GM12878 (cell line): ENCODE results near the gene AMH. TPM values are rescaled to one million over a fixed set of nuclear protein-coding genes. Genes with fewer than 3 reads are reported as not detected.

ENCODE experiments used
- ASH2L ChIP-seq: fragments of 300-600, 200-600 bp; sonication (generic); IDR thresholded peaks from 2 replicates; pipeline ENCODE4 v1.6.1; 2017; ENCODE audit warnings: low read depth, mild to moderate bottlenecking, borderline replicate concordance
- CBFB ChIP-seq: IDR thresholded peaks from 2 replicates; pipeline ENCODE4 v1.6.1; 2016; ENCODE audit warnings: antibody characterized with exemption, low read depth
- DPF2 ChIP-seq: fragments of 450-650 bp; IDR thresholded peaks from 2 replicates; pipeline ENCODE4 v1.6.1; 2017; ENCODE audit warnings: mild to moderate bottlenecking
- EP300 ChIP-seq, 2 experiments: fragments of 150-350 bp in 1 of 2; IDR thresholded peaks; 2 replicates each; pipeline ENCODE4 v1.6.1; 2011 to 2012; ENCODE audit warnings: low read depth in 2 of 2, low read length in 2 of 2, borderline replicate concordance in 1 of 2, improper control_type of control experiment in 1 of 2, inconsistent platforms in 1 of 2; ENCODE audit not compliant: control insufficient read depth in 1 of 2
- ETV6 ChIP-seq, 2 experiments: fragments of 450-650 bp in 1 of 2; IDR thresholded peaks in 1 of 2; conservative IDR thresholded peaks in 1 of 2; 2 replicates each; pipeline ENCODE4 v1.6.1; 2014; ENCODE audit warnings: antibody characterized with exemption in 1 of 2, borderline replicate concordance in 1 of 2, low read depth in 1 of 2, mild to moderate bottlenecking in 1 of 2, moderate library complexity in 1 of 2
- IKZF1 ChIP-seq: fragments of 450-650 bp; conservative IDR thresholded peaks from 2 replicates; pipeline ENCODE4 v1.6.1; 2017; ENCODE audit warnings: antibody characterized with exemption, mild to moderate bottlenecking
- LARP7 ChIP-seq: fragments of 450-650 bp; IDR thresholded peaks from 2 replicates; pipeline ENCODE4 v1.6.1; 2017; ENCODE audit warnings: mild to moderate bottlenecking
- MAX ChIP-seq: IDR thresholded peaks from 2 replicates; pipeline ENCODE4 v1.6.1; 2012; ENCODE audit warnings: low read depth, low read length, improper control_type of control experiment
- NFIC ChIP-seq: IDR thresholded peaks from 2 replicates; pipeline ENCODE4 v1.6.1; 2012; ENCODE audit warnings: low read depth, mild to moderate bottlenecking, inconsistent platforms, low read length, moderate library complexity
- NFXL1 ChIP-seq: fragments of 450-650 bp; IDR thresholded peaks from 2 replicates; pipeline ENCODE4 v1.6.1; 2017; ENCODE audit warnings: antibody characterized with exemption, mild to moderate bottlenecking, borderline replicate concordance
- NFYB ChIP-seq: IDR thresholded peaks from 2 replicates; pipeline ENCODE4 v1.6.1; 2011; ENCODE audit warnings: low read depth, mild to moderate bottlenecking, low read length, improper control_type of control experiment, moderate library complexity; ENCODE audit not compliant: insufficient read depth
- POLR2AphosphoS2 ChIP-seq: IDR thresholded peaks from 2 replicates; pipeline ENCODE4 v1.6.1; 2011; ENCODE audit warnings: low read depth, mild to moderate bottlenecking, low read length, improper control_type of control experiment, moderate library complexity
- RELA ChIP-seq: fragments of 450-650 bp; IDR thresholded peaks from 2 replicates; pipeline ENCODE4 v1.8.0; 2014; ENCODE audit warnings: borderline replicate concordance; ENCODE audit not compliant: partially characterized antibody
- STAT3 ChIP-seq: IDR thresholded peaks from 2 replicates; pipeline ENCODE4 v1.6.1; 2011; ENCODE audit warnings: low read depth, low read length, improper control_type of control experiment
- SUPT20H ChIP-seq: IDR thresholded peaks from 2 replicates; pipeline ENCODE4 v1.6.1; 2011; ENCODE audit warnings: low read depth, mild to moderate bottlenecking, low read length, moderate library complexity, borderline replicate concordance; ENCODE audit not compliant: control insufficient read depth
- TAF1 ChIP-seq: IDR thresholded peaks from 2 replicates; pipeline ENCODE4 v1.6.1; 2011; ENCODE audit warnings: mild to moderate bottlenecking, low read depth, low read length, borderline replicate concordance
- TARDBP ChIP-seq: IDR thresholded peaks from 2 replicates; pipeline ENCODE4 v1.6.1; 2016; ENCODE audit warnings: borderline replicate concordance
- TBL1XR1 ChIP-seq: IDR thresholded peaks from 2 replicates; pipeline ENCODE4 v1.6.1; 2012; ENCODE audit warnings: low read depth, low read length, improper control_type of control experiment
- WRNIP1 ChIP-seq: IDR thresholded peaks from 2 replicates; pipeline ENCODE4 v1.6.1; 2011; ENCODE audit warnings: low read depth, low read length, improper control_type of control experiment, borderline replicate concordance
- polyA plus RNA-seq, 11 experiments: library from polyadenylated mRNA; depleted of rRNA in 4 of 11; unstranded in 6 of 11; stranded (reverse) in 5 of 11; fragments of >200 nt; fragmentation: Nextera tagmentation in 4 of 11; fragmentation: Illumina TruSeq in 1 of 11; extraction: Ambion mirVana in 4 of 11; extraction: Trizol in 1 of 11; gene quantifications; 1 replicate in 1 of 11; 2 replicates in 10 of 11; pipeline versions ENCODE4 v1.2.1 to v1.2.3, GENCODE V29; 2011 to 2016; ENCODE audit warnings: inconsistent platforms in 2 of 11, missing spikeins in 2 of 11, low read depth in 1 of 11
- total RNA-seq, 4 experiments: library from RNA; depleted of rRNA in 3 of 4; stranded (reverse); fragments of >200 nt in 3 of 4; fragmentation: Illumina TruSeq in 1 of 4; extraction: Trizol in 1 of 4; gene quantifications; 2 replicates each; pipeline versions ENCODE4 v1.2.1 to v1.2.3, GENCODE V29; 2013 to 2021
- TF ChIP-seq, protein P1 (sequence below): fragments of 150-350 bp; IDR thresholded peaks from 2 replicates; pipeline ENCODE4 v1.6.1; 2016; ENCODE audit warnings: low read depth, low read length
- TF ChIP-seq, protein P2 (sequence below): IDR thresholded peaks from 2 replicates; pipeline ENCODE4 v1.6.1; 2011; ENCODE audit warnings: low read depth, mild to moderate bottlenecking, low read length, moderate library complexity, borderline replicate concordance; ENCODE audit errors: extremely low read depth
- TF ChIP-seq, protein P3 (sequence below): fragments of 450-650 bp; IDR thresholded peaks from 2 replicates; pipeline ENCODE4 v1.6.1; 2017; ENCODE audit warnings: low read depth, mild to moderate bottlenecking, moderate library complexity

The AMH gene
- total and polyA plus RNA-seq, 10 of the 15 experiments (the other 5 are each of a cell fraction or from before 2014, with no cell fraction given): 0.17 to 3.5 (median 0.81) TPM; not detected in 4

GRCh38 chr19:2289714-2290435 lies 40.8 kb downstream of the AMH start (continued):
- TF ChIP-seq STAT3 (no peak), NFYB (no peak), TAF1 (no peak), MAX (peak; percentile 11), DPF2 (peak; percentile 72), ETV6 (conservative IDR thresholded peaks at IDR 0.05 in 1 of 2, IDR thresholded peaks at IDR 0.05 in 1 of 2; ENCODE audit: borderline replicate concordance in 1 of 2, low read depth in 1 of 2) (peak in 1 of 2 experiments; percentile 52; a peak in 1 of 4 replicates), EP300 (IDR thresholded peaks at IDR 0.05; ENCODE audit: borderline replicate concordance in 1 of 2, control insufficient read depth in 1 of 2, low read depth in 2 of 2, low read length in 2 of 2) (peak; percentile 53 to 55; a peak in 2 of 4 replicates), TARDBP (no peak; the same call in 1 of the 2 replicates), ASH2L (no peak), WRNIP1 (no peak), RELA (no peak), POLR2AphosphoS2 (no peak), SUPT20H (no peak), NFXL1 (no peak), LARP7 (0 out of 2 replicates have a peak, but pooled peaks have one; percentile 70), IKZF1 (peak; percentile 58), CBFB (no peak), TBL1XR1 (peak; percentile 64; the same call in 1 of the 2 replicates), NFIC (no peak; the same call in 1 of the 2 replicates)
- TF ChIP-seq, protein P1, sequence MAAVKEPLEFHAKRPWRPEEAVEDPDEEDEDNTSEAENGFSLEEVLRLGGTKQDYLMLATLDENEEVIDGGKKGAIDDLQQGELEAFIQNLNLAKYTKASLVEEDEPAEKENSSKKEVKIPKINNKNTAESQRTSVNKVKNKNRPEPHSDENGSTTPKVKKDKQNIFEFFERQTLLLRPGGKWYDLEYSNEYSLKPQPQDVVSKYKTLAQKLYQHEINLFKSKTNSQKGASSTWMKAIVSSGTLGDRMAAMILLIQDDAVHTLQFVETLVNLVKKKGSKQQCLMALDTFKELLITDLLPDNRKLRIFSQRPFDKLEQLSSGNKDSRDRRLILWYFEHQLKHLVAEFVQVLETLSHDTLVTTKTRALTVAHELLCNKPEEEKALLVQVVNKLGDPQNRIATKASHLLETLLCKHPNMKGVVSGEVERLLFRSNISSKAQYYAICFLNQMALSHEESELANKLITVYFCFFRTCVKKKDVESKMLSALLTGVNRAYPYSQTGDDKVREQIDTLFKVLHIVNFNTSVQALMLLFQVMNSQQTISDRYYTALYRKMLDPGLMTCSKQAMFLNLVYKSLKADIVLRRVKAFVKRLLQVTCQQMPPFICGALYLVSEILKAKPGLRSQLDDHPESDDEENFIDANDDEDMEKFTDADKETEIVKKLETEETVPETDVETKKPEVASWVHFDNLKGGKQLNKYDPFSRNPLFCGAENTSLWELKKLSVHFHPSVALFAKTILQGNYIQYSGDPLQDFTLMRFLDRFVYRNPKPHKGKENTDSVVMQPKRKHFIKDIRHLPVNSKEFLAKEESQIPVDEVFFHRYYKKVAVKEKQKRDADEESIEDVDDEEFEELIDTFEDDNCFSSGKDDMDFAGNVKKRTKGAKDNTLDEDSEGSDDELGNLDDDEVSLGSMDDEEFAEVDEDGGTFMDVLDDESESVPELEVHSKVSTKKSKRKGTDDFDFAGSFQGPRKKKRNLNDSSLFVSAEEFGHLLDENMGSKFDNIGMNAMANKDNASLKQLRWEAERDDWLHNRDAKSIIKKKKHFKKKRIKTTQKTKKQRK: no peak
- TF ChIP-seq, protein P2, sequence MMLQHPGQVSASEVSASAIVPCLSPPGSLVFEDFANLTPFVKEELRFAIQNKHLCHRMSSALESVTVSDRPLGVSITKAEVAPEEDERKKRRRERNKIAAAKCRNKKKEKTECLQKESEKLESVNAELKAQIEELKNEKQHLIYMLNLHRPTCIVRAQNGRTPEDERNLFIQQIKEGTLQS: no peak
- TF ChIP-seq, protein P3, sequence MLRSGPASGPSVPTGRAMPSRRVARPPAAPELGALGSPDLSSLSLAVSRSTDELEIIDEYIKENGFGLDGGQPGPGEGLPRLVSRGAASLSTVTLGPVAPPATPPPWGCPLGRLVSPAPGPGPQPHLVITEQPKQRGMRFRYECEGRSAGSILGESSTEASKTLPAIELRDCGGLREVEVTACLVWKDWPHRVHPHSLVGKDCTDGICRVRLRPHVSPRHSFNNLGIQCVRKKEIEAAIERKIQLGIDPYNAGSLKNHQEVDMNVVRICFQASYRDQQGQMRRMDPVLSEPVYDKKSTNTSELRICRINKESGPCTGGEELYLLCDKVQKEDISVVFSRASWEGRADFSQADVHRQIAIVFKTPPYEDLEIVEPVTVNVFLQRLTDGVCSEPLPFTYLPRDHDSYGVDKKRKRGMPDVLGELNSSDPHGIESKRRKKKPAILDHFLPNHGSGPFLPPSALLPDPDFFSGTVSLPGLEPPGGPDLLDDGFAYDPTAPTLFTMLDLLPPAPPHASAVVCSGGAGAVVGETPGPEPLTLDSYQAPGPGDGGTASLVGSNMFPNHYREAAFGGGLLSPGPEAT: 0 out of 2 replicates have a peak, but pooled peaks have one; percentile 9
